Ishikawa (cell line): ENCODE data around the gene ARFGAP3.

Experiments used
- CEBPB ChIP-seq: IDR thresholded peaks from 2 replicates; pipeline ENCODE4 v1.6.1; 2012
- CREB1 ChIP-seq: IDR thresholded peaks from 2 replicates; pipeline ENCODE4 v1.6.1; 2012; ENCODE audit warnings: low read depth
- EGR1 ChIP-seq: IDR thresholded peaks from 2 replicates; pipeline ENCODE4 v1.6.1; 2012
- EP300 ChIP-seq: IDR thresholded peaks from 2 replicates; pipeline ENCODE4 v1.6.1; 2012; ENCODE audit warnings: borderline replicate concordance
- FOXM1 ChIP-seq: IDR thresholded peaks from 2 replicates; pipeline ENCODE4 v1.6.1; 2012; ENCODE audit warnings: low read depth, borderline replicate concordance
- MAX ChIP-seq: IDR thresholded peaks from 2 replicates; pipeline ENCODE4 v1.6.1; 2012
- NFIC ChIP-seq: IDR thresholded peaks from 2 replicates; pipeline ENCODE4 v1.6.1; 2012
- RAD21 ChIP-seq: IDR thresholded peaks from 2 replicates; pipeline ENCODE4 v1.6.1; 2012; ENCODE audit warnings: low read depth
- REST ChIP-seq: IDR thresholded peaks from 2 replicates; pipeline ENCODE4 v1.6.1; 2012; ENCODE audit warnings: low read depth, mild to moderate bottlenecking
- TAF1 ChIP-seq: IDR thresholded peaks from 2 replicates; pipeline ENCODE4 v1.6.1; 2012; ENCODE audit warnings: low read depth, mild to moderate bottlenecking
- TCF12 ChIP-seq: IDR thresholded peaks from 2 replicates; pipeline ENCODE4 v1.6.1; 2012; ENCODE audit warnings: low read depth
- TEAD4 ChIP-seq: IDR thresholded peaks from 2 replicates; pipeline ENCODE4 v1.6.1; 2012
- USF1 ChIP-seq: IDR thresholded peaks from 2 replicates; pipeline ENCODE4 v1.6.1; 2012
- YY1 ChIP-seq: IDR thresholded peaks from 2 replicates; pipeline ENCODE4 v1.6.1; 2012; ENCODE audit warnings: low read depth
- ZBTB7A ChIP-seq: IDR thresholded peaks from 2 replicates; pipeline ENCODE4 v1.6.1; 2012; ENCODE audit warnings: low read depth

The ARFGAP3 gene

GRCh38 chr22:42763965-42764480 is 93.0 kb downstream of the ARFGAP3 start:
- TF ChIP-seq USF1: no peak
- TF ChIP-seq EGR1: no peak
- no peak for TF ChIP-seq YY1
- no peak for TF ChIP-seq EP300
- TF ChIP-seq FOXM1: no peak

- TF ChIP-seq TAF1 (no peak), TEAD4 (no peak), CEBPB (no peak), NFIC (no peak), USF1 (no peak)
Observed at GRCh38 chr22:42760806-42761565, 96.1 kb downstream of the ARFGAP3 start.

GRCh38 chr22:42758931-42759629 is 98.0 kb downstream of the ARFGAP3 start:
- TF ChIP-seq RAD21 (no peak), NFIC (no peak), ZBTB7A (no peak), TCF12 (no peak), REST (no peak), CEBPB (no peak), EGR1 (no peak), EP300 (no peak), CREB1 (no peak), YY1 (no peak), TAF1 (no peak), MAX (no peak)

GRCh38 chr22:42754658-42755057 is 102.4 kb downstream of the ARFGAP3 start:
- TF ChIP-seq TEAD4: no peak
- TF ChIP-seq FOXM1: no peak
- no peak for TF ChIP-seq TAF1
- no peak for TF ChIP-seq MAX
- TF ChIP-seq RAD21: no peak

GRCh38 chr22:42752912-42753311 is 104.2 kb downstream of the ARFGAP3 start:
- TF ChIP-seq EGR1 (no peak), CREB1 (no peak), REST (no peak), TEAD4 (no peak)

- TF ChIP-seq USF1: no peak
- no peak for TF ChIP-seq EP300
- TF ChIP-seq CREB1: no peak
- TF ChIP-seq CEBPB: no peak
- no peak for TF ChIP-seq TAF1
- no peak for TF ChIP-seq EGR1
- no peak for TF ChIP-seq MAX
- no peak for TF ChIP-seq TCF12
- TF ChIP-seq ZBTB7A: no peak
- TF ChIP-seq FOXM1: no peak
- no peak for TF ChIP-seq REST
Observed at GRCh38 chr22:42752230-42752746, 104.8 kb downstream of the ARFGAP3 start.
